ENCODE measurements around the gene PLOD1. TPM values are rescaled to one million over a fixed set of nuclear protein-coding genes. Genes with fewer than 3 reads are reported as not detected.

Gene PLOD1
- total and polyA plus RNA-seq, 2 donors (not counting 1 experiment from before 2014, with no cell fraction given) = 10.4 to 13.4 TPM

GRCh38 chr1:11967028-11967547, 32.6 kb downstream of the PLOD1 start:
- H3K4me3 Mint-ChIP-seq = no peak overlapping the region
- Histone ChIP-seq H3K4me3 (ENCODE audit: control extremely low read depth in 1 of 5, extremely low read depth in 1 of 5, insufficient read depth in 1 of 5, low read depth in 2 of 5, low read length in 4 of 5) (no peak overlapping the region), H3K79me2 (ENCODE audit: control insufficient read depth, insufficient read depth, low read length) (no peaks in the 10 kb centered on the region), H3K36me3 (replicated peaks in 1 of 2; ENCODE audit: control extremely low read depth in 1 of 2, control insufficient read depth in 1 of 2, extremely low read depth in 1 of 2, insufficient read depth in 2 of 2, low read length in 1 of 2) (peaks cover 2 to 5% of the 10 kb centered on the region in 2 experiments), H4K20me1 (ENCODE audit: control insufficient read depth, insufficient read depth, low read length, poor library complexity, severe bottlenecking) (no peaks in the 10 kb centered on the region), H3K9me3 (ENCODE audit: control extremely low read depth in 1 of 3, control insufficient read depth in 2 of 3, insufficient read depth in 1 of 3, low read length in 2 of 3) (no peaks in the 10 kb centered on the region), H2AFZ (ENCODE audit: insufficient read depth, low read depth, low read length, poor library complexity, severe bottlenecking) (no peak overlapping the region), H3K9ac (ENCODE audit: low read length) (no peak overlapping the region), H3K4me2 (replicated peaks; ENCODE audit: low read depth, low read length, poor library complexity, severe bottlenecking) (no peak overlapping the region), H3K27ac (ENCODE audit: low read length in 2 of 2) (no peak overlapping the region), H3K4me1 (ENCODE audit: control insufficient read depth in 2 of 2, insufficient read depth in 2 of 2, low read length in 2 of 2) (no peaks in the 10 kb centered on the region), H3K27me3 (replicated peaks in 1 of 4; ENCODE audit: control extremely low read depth in 1 of 4, control insufficient read depth in 3 of 4, insufficient read depth in 4 of 4, low read length in 3 of 4) (no peaks in the 10 kb centered on the region)
- DNase-seq (peak; percentile 33), ATAC-seq (ENCODE audit: low read depth) (peak; percentile 57)
- no peaks in the 10 kb centered on the region for H3K4me1 Mint-ChIP-seq
- WGBS (ENCODE audit: insufficient coverage) = 91% methylated on average over 4 of the region's 6 CpGs
- no peaks in the 10 kb centered on the region for H3K27me3 Mint-ChIP-seq
- no peak overlapping the region for H3K27ac Mint-ChIP-seq
- ChIA-PET CTCF (interaction anchor here (0.5 to 1.4 kb wide), 11 partner anchors 13 to 247 kb away, joined by 3 to 36 read pairs (median 3); partner anchors contain the start of gene MFN2), POLR2A (interaction anchor here (0.9 to 1.0 kb wide), 2 partner anchors 53 to 59 kb away, joined by 3 to 9 read pairs; no protein-coding TSS in a partner anchor)
- H3K9me3 Mint-ChIP-seq (ENCODE audit: insufficient read depth) = no peaks in the 10 kb centered on the region
- TF ChIP-seq EZH2 (IDR thresholded peaks at IDR 0.05; ENCODE audit: borderline replicate concordance, insufficient read depth, low read depth, low read length, poor library complexity, severe bottlenecking) (no peak), CTCF (IDR thresholded peaks at IDR 0.05) (peak; percentile 27)
- intact Hi-C loops (cut with micrococcal nuclease) = no loop called here

GRCh38 chr1:11970441-11971185, 36.1 kb downstream of the PLOD1 start:
- Histone ChIP-seq H3K79me2 (ENCODE audit: control insufficient read depth, insufficient read depth, low read length) (no peaks in the 10 kb centered on the region), H2AFZ (ENCODE audit: insufficient read depth, low read depth, low read length, poor library complexity, severe bottlenecking) (no peak overlapping the region), H3K36me3 (replicated peaks in 1 of 2; ENCODE audit: control extremely low read depth in 1 of 2, control insufficient read depth in 1 of 2, extremely low read depth in 1 of 2, insufficient read depth in 2 of 2, low read length in 1 of 2) (peaks cover 2 to 7% of the 10 kb centered on the region in 2 experiments), H3K4me1 (ENCODE audit: control insufficient read depth in 2 of 2, insufficient read depth in 2 of 2, low read length in 2 of 2) (no peaks in the 10 kb centered on the region), H4K20me1 (ENCODE audit: control insufficient read depth, insufficient read depth, low read length, poor library complexity, severe bottlenecking) (no peaks in the 10 kb centered on the region), H3K4me3 (ENCODE audit: control extremely low read depth in 1 of 5, extremely low read depth in 1 of 5, insufficient read depth in 1 of 5, low read depth in 2 of 5, low read length in 4 of 5) (no peak overlapping the region), H3K27ac (ENCODE audit: low read length in 2 of 2) (no peak overlapping the region), H3K9me3 (ENCODE audit: control extremely low read depth in 1 of 3, control insufficient read depth in 2 of 3, insufficient read depth in 1 of 3, low read length in 2 of 3) (no peaks in the 10 kb centered on the region), H3K4me2 (replicated peaks; ENCODE audit: low read depth, low read length, poor library complexity, severe bottlenecking) (no peak overlapping the region), H3K27me3 (replicated peaks in 1 of 4; ENCODE audit: control extremely low read depth in 1 of 4, control insufficient read depth in 3 of 4, insufficient read depth in 4 of 4, low read length in 3 of 4) (no peaks in the 10 kb centered on the region), H3K9ac (ENCODE audit: low read length) (no peak overlapping the region)
- CTCF ChIA-PET = interaction anchor here (0.9 kb wide), 1 partner anchor 132 kb away, joined by 4 read pairs; no protein-coding TSS in a partner anchor
- H3K27ac Mint-ChIP-seq = no peak overlapping the region
- no peaks in the 10 kb centered on the region for H3K9me3 Mint-ChIP-seq (ENCODE audit: insufficient read depth)
- intact Hi-C loops (cut with micrococcal nuclease) = no loop called here
- H3K27me3 Mint-ChIP-seq = no peaks in the 10 kb centered on the region
- TF ChIP-seq CTCF (IDR thresholded peaks at IDR 0.05) = no peak
- no peak for TF ChIP-seq EZH2 (IDR thresholded peaks at IDR 0.05; ENCODE audit: borderline replicate concordance, insufficient read depth, low read depth, low read length, poor library complexity, severe bottlenecking)
- WGBS (ENCODE audit: insufficient coverage) = 98% methylated on average over 11 of the region's 17 CpGs
- ATAC-seq (ENCODE audit: low read depth) = no peak
- POLR2A ChIA-PET = no interaction called here
- H3K4me3 Mint-ChIP-seq = no peak overlapping the region
- H3K4me1 Mint-ChIP-seq = no peaks in the 10 kb centered on the region
- no peak for DNase-seq

All from B cell (primary cell).